Endothelial cell (in vitro differentiated cells): ENCODE results near the gene GPR21. TPM values are rescaled to one million over a fixed set of nuclear protein-coding genes. Genes with fewer than 3 reads are reported as not detected.
A peak's percentile ranks its signal among the peaks of the same experiment; 100 is the strongest.

Experiments
- DNase-seq: peaks from one replicate; pipeline ENCODE4 v3.0.0; 2021; ENCODE audit warnings: low spot score
- H3K27ac Mint-ChIP-seq: one replicate; pipeline ENCODE4 v1.8.0; 2021; ENCODE audit warnings: mixed read lengths, inconsistent platforms; ENCODE audit not compliant: unreplicated experiment
- H3K27me3 Mint-ChIP-seq: one replicate; pipeline ENCODE4 v1.8.0; 2021; ENCODE audit warnings: mild to moderate bottlenecking, moderate library complexity, mixed read lengths, inconsistent platforms; ENCODE audit not compliant: unreplicated experiment
- H3K36me3 Mint-ChIP-seq: one replicate; pipeline ENCODE4 v1.8.0; 2021; ENCODE audit warnings: mild to moderate bottlenecking, low read depth, mixed read lengths, inconsistent platforms; ENCODE audit not compliant: unreplicated experiment
- H3K4me1 Mint-ChIP-seq: one replicate; pipeline ENCODE4 v1.8.0; 2021; ENCODE audit warnings: mild to moderate bottlenecking, mixed read lengths, inconsistent platforms; ENCODE audit not compliant: unreplicated experiment
- H3K4me3 Mint-ChIP-seq: one replicate; pipeline ENCODE4 v1.8.0; 2021; ENCODE audit warnings: mild to moderate bottlenecking, mixed read lengths, inconsistent platforms; ENCODE audit not compliant: unreplicated experiment
- H3K9me3 Mint-ChIP-seq: one replicate; pipeline ENCODE4 v1.8.0; 2021; ENCODE audit warnings: mixed read lengths, inconsistent platforms; ENCODE audit not compliant: unreplicated experiment
- total RNA-seq: library from RNA; stranded (reverse); fragmentation: NEBNext Ultra II Directional; extraction: Animal tissue kit (Norgen Biotek cat#: 25700); gene quantifications from one replicate; pipeline ENCODE4 v1.2.1, GENCODE V29; 2021; ENCODE audit not compliant: unreplicated experiment
- TF ChIP-seq, protein P1 (sequence below): fragments of 200-600 bp; sonication (generic); IDR thresholded peaks from one replicate; pipeline ENCODE4 v1.5.0; 2021; ENCODE audit warnings: antibody characterized with exemption; ENCODE audit not compliant: unreplicated experiment

The GPR21 gene
- total RNA-seq, 1 donor from 2014 or later, result 1.8 TPM

DNA sequence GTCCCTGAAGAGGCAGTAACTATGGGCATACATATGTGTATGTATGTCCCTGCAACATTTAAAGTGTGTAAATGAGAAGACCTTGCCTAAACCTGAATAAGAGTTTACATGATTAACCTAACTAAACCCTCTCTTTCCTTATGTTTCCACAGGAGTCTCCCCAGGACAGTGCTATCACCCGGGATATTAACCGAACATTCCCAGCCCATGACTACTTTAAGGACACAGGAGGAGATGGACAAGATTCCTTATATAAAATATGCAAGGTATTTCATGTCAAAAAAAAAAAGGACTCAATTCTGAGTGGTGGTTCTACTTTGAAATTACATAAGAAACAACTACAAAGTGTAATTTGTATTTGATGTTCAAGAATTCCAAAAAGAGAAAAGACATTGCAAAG, 31.7 kb downstream of the GPR21 start:
- Mint-ChIP-seq H3K27me3 (no peaks in the 10 kb centered on the region), H3K4me1 (peaks cover 2% of the 10 kb centered on the region), H3K36me3 (peaks cover 29% of the 10 kb centered on the region), H3K4me3 (no peak overlapping the region), H3K9me3 (no peaks in the 10 kb centered on the region), H3K27ac (no peak overlapping the region)
- TF ChIP-seq, protein P1, sequence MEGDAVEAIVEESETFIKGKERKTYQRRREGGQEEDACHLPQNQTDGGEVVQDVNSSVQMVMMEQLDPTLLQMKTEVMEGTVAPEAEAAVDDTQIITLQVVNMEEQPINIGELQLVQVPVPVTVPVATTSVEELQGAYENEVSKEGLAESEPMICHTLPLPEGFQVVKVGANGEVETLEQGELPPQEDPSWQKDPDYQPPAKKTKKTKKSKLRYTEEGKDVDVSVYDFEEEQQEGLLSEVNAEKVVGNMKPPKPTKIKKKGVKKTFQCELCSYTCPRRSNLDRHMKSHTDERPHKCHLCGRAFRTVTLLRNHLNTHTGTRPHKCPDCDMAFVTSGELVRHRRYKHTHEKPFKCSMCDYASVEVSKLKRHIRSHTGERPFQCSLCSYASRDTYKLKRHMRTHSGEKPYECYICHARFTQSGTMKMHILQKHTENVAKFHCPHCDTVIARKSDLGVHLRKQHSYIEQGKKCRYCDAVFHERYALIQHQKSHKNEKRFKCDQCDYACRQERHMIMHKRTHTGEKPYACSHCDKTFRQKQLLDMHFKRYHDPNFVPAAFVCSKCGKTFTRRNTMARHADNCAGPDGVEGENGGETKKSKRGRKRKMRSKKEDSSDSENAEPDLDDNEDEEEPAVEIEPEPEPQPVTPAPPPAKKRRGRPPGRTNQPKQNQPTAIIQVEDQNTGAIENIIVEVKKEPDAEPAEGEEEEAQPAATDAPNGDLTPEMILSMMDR, result no peak
- DNase-seq, result no peak

DNA sequence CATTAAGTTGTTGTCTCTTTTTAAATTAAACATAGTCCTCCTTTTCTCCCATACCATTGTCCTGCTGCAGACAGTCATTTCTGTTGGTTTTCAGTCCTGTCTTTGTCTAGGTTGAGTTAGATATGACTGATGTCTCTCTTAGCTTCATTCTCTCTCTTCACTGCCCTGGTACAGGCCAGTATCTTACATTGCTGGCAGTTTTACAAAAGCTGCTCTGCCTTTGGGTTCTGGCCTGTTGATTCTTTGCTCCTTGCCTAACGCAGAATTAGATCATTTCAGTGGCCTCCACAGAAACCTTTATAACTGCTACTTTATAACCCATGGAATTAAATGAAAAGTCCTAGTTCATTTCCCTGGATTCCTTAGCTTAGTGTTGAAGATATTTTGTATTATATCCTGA, 33.7 kb downstream of the GPR21 start:
- Mint-ChIP-seq H3K4me1 (peaks cover 2% of the 10 kb centered on the region), H3K27ac (no peak overlapping the region), H3K27me3 (no peaks in the 10 kb centered on the region), H3K36me3 (peaks cover 37% of the 10 kb centered on the region), H3K4me3 (no peak overlapping the region), H3K9me3 (no peaks in the 10 kb centered on the region)
- no peak for DNase-seq
- TF ChIP-seq, protein P1, result no peak

DNA sequence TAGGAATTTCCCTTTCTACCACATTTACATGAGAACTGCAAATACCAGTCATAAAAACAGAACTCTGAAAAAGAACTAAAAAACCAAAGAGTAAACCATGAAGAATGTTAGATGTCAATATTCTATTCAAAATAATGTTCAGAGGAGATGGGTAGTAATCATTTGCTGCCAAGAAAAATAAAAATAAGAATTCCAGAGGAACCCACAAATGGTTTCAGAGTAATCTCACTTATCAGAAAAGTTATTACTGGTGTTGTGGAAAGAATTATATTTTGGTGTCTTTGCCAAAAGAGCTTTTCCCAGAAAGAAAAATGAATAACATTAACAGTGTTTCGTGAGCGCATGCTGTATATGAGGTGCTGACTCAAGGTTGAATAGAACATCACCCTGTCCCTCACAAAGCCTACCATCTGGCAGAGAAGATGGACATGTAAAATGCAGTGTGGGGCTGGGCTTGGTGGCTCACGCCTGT, 35.6 kb downstream of the GPR21 start:
- Mint-ChIP-seq H3K27ac (no peak overlapping the region), H3K4me3 (peak overlapping the region; percentile 16), H3K27me3 (no peaks in the 10 kb centered on the region), H3K36me3 (peaks cover 33% of the 10 kb centered on the region), H3K9me3 (no peaks in the 10 kb centered on the region), H3K4me1 (peaks cover 4% of the 10 kb centered on the region)
- TF ChIP-seq, protein P1, result no peak
- no peak for DNase-seq

DNA sequence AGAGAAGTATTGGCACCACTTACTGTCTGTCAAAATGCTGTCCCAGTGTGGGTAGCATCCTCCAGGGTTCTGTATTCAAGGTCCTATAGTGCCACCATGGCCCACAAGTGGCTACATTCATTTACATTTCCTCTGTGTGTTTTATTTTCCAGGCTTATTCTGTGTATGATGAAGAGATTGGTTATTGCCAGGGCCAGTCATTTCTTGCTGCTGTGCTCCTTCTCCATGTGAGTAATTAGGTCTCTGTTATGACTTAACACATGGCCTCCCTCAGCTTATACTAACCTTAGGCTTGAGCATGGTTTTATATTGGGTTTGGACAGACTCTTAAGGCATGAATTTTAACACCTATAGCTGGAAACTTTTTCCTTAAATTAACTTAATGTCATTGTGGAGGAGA, 36.7 kb downstream of the GPR21 start:
- no peaks in the 10 kb centered on the region for H3K27me3 Mint-ChIP-seq
- no peak overlapping the region for H3K27ac Mint-ChIP-seq
- no peak overlapping the region for H3K4me3 Mint-ChIP-seq
- peaks cover 31% of the 10 kb centered on the region for H3K36me3 Mint-ChIP-seq
- peaks cover 11% of the 10 kb centered on the region for H3K4me1 Mint-ChIP-seq
- no peak for DNase-seq
- TF ChIP-seq, protein P1, result no peak
- no peaks in the 10 kb centered on the region for H3K9me3 Mint-ChIP-seq

DNA sequence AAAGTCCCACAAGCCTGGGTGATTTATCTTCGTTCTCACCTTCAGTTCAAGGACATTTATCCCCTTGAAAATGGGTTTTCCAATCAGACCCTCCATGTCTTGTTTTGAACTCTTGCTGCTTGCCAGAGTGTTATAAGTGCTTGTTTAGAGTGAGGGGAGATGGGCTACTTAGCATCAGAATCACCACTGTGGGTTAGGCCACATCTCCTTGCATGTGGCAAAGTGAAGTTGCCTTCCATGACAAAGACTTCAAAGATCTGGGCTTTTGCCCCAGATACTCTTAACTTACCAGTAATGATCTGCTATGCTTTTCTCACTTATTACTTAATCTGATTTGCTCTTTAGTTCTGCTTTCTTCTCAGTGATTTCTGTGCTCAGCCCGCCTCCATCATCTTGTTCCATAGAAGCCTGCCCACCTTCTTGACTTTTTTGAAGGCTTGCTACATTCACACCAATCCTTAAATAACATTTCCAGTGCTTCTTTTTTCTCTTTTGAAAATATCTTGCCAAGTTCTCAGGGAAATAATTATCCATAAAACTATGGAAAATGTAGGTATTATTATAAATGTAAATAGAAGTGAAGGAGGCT, 39.0 kb downstream of the GPR21 start:
- H3K27me3 Mint-ChIP-seq, result no peaks in the 10 kb centered on the region
- TF ChIP-seq, protein P1, result no peak
- peaks cover 15% of the 10 kb centered on the region for H3K36me3 Mint-ChIP-seq
- no peak for DNase-seq
- no peak overlapping the region for H3K4me3 Mint-ChIP-seq
- no peaks in the 10 kb centered on the region for H3K9me3 Mint-ChIP-seq
- H3K27ac Mint-ChIP-seq, result no peak overlapping the region
- peaks cover 15% of the 10 kb centered on the region for H3K4me1 Mint-ChIP-seq
